Measurements from ENCODE around the gene ITFG1. TPM values are rescaled to one million over a fixed set of nuclear protein-coding genes. Genes with fewer than 3 reads are reported as not detected.
"Not testable (repeated sequence)": the region's sequence is repeated elsewhere in the genome, so short reads cannot be mapped to it uniquely, and the experiment has no call there.

Gene ITFG1
- total RNA-seq, 1 donor from 2014 or later = 58.2 TPM

DNA sequence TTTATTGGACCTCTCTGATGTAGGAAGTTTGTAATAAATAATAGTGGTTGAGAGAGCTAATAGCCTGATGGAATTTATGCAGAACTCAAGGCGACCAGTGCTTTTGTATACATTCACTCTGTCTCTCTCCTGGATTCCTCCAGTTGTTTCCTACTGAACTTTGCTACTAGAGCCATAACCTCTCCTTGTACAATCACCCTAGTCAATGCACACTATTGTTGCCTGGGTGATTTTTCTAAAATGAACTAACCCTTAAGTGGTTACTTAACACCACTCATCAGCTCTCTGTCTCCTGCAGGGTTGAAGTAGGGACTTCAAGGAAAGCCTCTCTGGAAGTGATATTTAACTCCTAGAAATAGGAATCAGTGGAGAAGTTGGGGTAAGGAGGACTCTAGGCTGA is 9.9 kb upstream of the ITFG1 start:
- TF ChIP-seq CTCF (IDR thresholded peaks at IDR 0.05) = no peak
- DNase-seq = no peak
- H3K4me1 ChIP-seq = peaks cover 6% of the 10 kb centered on the region
- H3K27me3 ChIP-seq = no peaks in the 10 kb centered on the region
- no peaks in the 10 kb centered on the region for H3K9me3 ChIP-seq
- no peak overlapping the region for H3K27ac ChIP-seq
- intact Hi-C loops (cut with DNase I) = no loop called here
- ATAC-seq = peak; percentile 69
- no peaks in the 10 kb centered on the region for H3K36me3 ChIP-seq
- H3K4me3 ChIP-seq = no peak overlapping the region

GRCh38 chr16:47470211-47470610 is 9.3 kb upstream of the ITFG1 start:
- Histone ChIP-seq H3K4me1 (peaks cover 6% of the 10 kb centered on the region), H3K27me3 (no peaks in the 10 kb centered on the region), H3K9me3 (no peaks in the 10 kb centered on the region), H3K4me3 (no peak overlapping the region), H3K27ac (no peak overlapping the region), H3K36me3 (no peaks in the 10 kb centered on the region)
- DNase-seq = no peak
- ATAC-seq = no peak
- TF ChIP-seq CTCF (IDR thresholded peaks at IDR 0.05) = no peak
- intact Hi-C loops (cut with DNase I) = no loop called here

- Histone ChIP-seq H3K4me3 (no peak overlapping the region), H3K27ac (no peak overlapping the region), H3K27me3 (no peaks in the 10 kb centered on the region), H3K9me3 (no peaks in the 10 kb centered on the region), H3K4me1 (peaks cover 16% of the 10 kb centered on the region), H3K36me3 (peaks cover 5% of the 10 kb centered on the region)
- intact Hi-C loops (cut with DNase I) = no loop called here
- ATAC-seq (no peak), DNase-seq (no peak)
- TF ChIP-seq CTCF (IDR thresholded peaks at IDR 0.05) = no peak
Observed at GRCh38 chr16:47469227-47469626, 8.4 kb upstream of the ITFG1 start.

DNA sequence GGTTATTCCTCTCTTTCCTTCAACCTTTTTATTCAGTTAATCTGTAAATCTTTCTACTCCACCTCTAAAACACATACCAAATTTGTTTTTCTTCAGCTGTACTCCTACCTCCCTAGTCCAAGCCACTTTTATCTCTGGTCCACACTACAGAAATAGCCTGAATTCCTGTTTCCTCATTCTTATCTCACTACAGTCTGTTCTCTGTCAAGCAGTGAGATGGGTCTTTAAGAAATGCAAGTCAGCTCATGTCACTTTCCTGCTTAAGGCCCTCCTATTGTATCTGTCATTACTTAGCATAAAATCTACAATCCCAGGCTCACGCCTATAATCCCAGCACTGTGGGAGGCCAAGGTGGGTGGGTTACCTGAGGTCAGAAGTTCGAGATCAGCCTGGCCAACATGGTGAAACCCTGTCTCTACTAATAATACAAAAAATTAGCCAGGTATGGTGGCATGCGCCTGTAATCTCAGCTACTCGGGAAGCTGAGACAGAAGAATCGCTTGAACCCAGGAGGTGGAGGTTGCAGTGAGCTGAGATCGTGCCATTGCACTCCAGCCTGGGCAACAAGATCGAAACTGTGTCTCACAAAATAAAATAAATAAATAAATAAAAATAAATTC is 7.3 kb upstream of the ITFG1 start:
- H3K4me3 ChIP-seq; H3K27me3 ChIP-seq; ATAC-seq; intact Hi-C loops (cut with DNase I); H3K9me3 ChIP-seq; H3K36me3 ChIP-seq; DNase-seq; H3K27ac ChIP-seq: not testable (repeated sequence)
- peaks cover 23% of the 10 kb centered on the region for H3K4me1 ChIP-seq

- peaks cover 30% of the 10 kb centered on the region for H3K4me1 ChIP-seq
- no peak overlapping the region for H3K27ac ChIP-seq
- H3K9me3 ChIP-seq = no peaks in the 10 kb centered on the region
- no peak for TF ChIP-seq CTCF (IDR thresholded peaks at IDR 0.05)
- ATAC-seq = no peak
- no peaks in the 10 kb centered on the region for H3K27me3 ChIP-seq
- no peak for DNase-seq
- H3K36me3 ChIP-seq = peaks cover 9% of the 10 kb centered on the region
- no peak overlapping the region for H3K4me3 ChIP-seq
- intact Hi-C loops (cut with DNase I) = no loop called here
Observed at GRCh38 chr16:47467501-47467900, 6.6 kb upstream of the ITFG1 start.

GRCh38 chr16:47465919-47466630 is 5.2 kb upstream of the ITFG1 start:
- no peak for ATAC-seq
- intact Hi-C loops (cut with DNase I) = no loop called here

More at GRCh38 chr16:47465919-47466630, 5.2 kb upstream of the ITFG1 start:
- DNase-seq = no peak
- Histone ChIP-seq H3K36me3 (peaks cover 9% of the 10 kb centered on the region), H3K9me3 (no peaks in the 10 kb centered on the region), H3K4me1 (peaks cover 33% of the 10 kb centered on the region), H3K4me3 (no peak overlapping the region), H3K27ac (no peak overlapping the region), H3K27me3 (no peaks in the 10 kb centered on the region)
- TF ChIP-seq CTCF (IDR thresholded peaks at IDR 0.05) = no peak
